Activated B cell treated with CpG ODN at 0.5 μM for 24 hours (primary cell): ENCODE measurements around the gene PTPN6. TPM values are rescaled to one million over a fixed set of nuclear protein-coding genes. Genes with fewer than 3 reads are reported as not detected.

ENCODE experiments used
- ATAC-seq: fragments of 200-7000 bp; cut with Tn5 transposase; one replicate; pipeline ENCODE4 v1.10.0; 2021; ENCODE audit warnings: low read depth, mild to moderate bottlenecking, moderate library complexity
- CTCF ChIA-PET: fragments of 350-600 bp; sonication (Branson Sonifier 250); formaldehyde crosslinking; loops from one replicate; lab custom pipeline; 2021; ENCODE audit warnings: antibody characterized with exemption; lab: Charles Lee
- POLR2A ChIA-PET: fragments of 350-600 bp; sonication (Branson Sonifier 250); formaldehyde crosslinking; loops from one replicate; lab custom pipeline; 2021; ENCODE audit warnings: antibody characterized with exemption; lab: Charles Lee
- DNase-seq: peaks from one replicate; pipeline ENCODE4 v3.0.0; 2022
- H3K27ac Mint-ChIP-seq: one replicate; pipeline ENCODE4 v1.8.0; 2020; ENCODE audit warnings: mixed read lengths
- H3K27me3 Mint-ChIP-seq: one replicate; pipeline ENCODE4 v1.8.0; 2021; ENCODE audit warnings: mixed read lengths
- H3K36me3 Mint-ChIP-seq: one replicate; pipeline ENCODE4 v1.8.0; 2021; ENCODE audit warnings: low read depth, mixed read lengths
- H3K4me1 Mint-ChIP-seq: one replicate; pipeline ENCODE4 v1.8.0; 2021; ENCODE audit warnings: mixed read lengths
- H3K4me3 Mint-ChIP-seq: one replicate; pipeline ENCODE4 v1.8.0; 2020; ENCODE audit warnings: mild to moderate bottlenecking, mixed read lengths
- H3K9me3 Mint-ChIP-seq: one replicate; pipeline ENCODE4 v1.8.0; 2020; ENCODE audit warnings: mixed read lengths
- intact Hi-C: fragments of 100-400 bp; cut with micrococcal nuclease; formaldehyde crosslinking; loops from one replicate; pipeline ENCODE4 v1.15.1; 2024
- total RNA-seq: library from RNA; stranded (reverse); gene quantifications from 2 replicates; pipeline ENCODE4 v1.2.3, GENCODE V29; 2022
- TF ChIP-seq, protein P1 (sequence below): fragments of 200-600 bp; IDR thresholded peaks from one replicate; pipeline ENCODE4 v1.8.0; 2022; ENCODE audit warnings: antibody characterized with exemption, mild to moderate bottlenecking

The PTPN6 gene
- total RNA-seq = 371 and 393 TPM in 2 replicates

GRCh38 chr12:6950811-6951540 lies at the start of gene PTPN6:
PTPN6 (plus strand) TSS chr12:6951356; CDS start chr12:6951513, 157 bp downstream.
- no peaks in the 10 kb centered on the region for H3K27me3 Mint-ChIP-seq
- H3K9me3 Mint-ChIP-seq = no peaks in the 10 kb centered on the region
- ChIA-PET CTCF (interaction anchor here (1.3 to 14.9 kb wide), 3 partner anchors 10 to 81 kb away, joined by 4 to 571 read pairs (median 5); partner anchors contain the start of gene SPSB2), POLR2A (interaction anchor here (0.6 to 24.6 kb wide), 11 partner anchors 8 to 227 kb away, joined by 3 to 1516 read pairs (median 5); partner anchors contain the start of genes C12orf57, COPS7A, PTPN6 and RNU7-1)
- TF ChIP-seq, protein P1, sequence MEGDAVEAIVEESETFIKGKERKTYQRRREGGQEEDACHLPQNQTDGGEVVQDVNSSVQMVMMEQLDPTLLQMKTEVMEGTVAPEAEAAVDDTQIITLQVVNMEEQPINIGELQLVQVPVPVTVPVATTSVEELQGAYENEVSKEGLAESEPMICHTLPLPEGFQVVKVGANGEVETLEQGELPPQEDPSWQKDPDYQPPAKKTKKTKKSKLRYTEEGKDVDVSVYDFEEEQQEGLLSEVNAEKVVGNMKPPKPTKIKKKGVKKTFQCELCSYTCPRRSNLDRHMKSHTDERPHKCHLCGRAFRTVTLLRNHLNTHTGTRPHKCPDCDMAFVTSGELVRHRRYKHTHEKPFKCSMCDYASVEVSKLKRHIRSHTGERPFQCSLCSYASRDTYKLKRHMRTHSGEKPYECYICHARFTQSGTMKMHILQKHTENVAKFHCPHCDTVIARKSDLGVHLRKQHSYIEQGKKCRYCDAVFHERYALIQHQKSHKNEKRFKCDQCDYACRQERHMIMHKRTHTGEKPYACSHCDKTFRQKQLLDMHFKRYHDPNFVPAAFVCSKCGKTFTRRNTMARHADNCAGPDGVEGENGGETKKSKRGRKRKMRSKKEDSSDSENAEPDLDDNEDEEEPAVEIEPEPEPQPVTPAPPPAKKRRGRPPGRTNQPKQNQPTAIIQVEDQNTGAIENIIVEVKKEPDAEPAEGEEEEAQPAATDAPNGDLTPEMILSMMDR = no peak
- H3K4me1 Mint-ChIP-seq = peaks cover 85% of the 10 kb centered on the region
- DNase-seq (peak; percentile 70), ATAC-seq (peak; percentile 62)
- H3K27ac Mint-ChIP-seq = peak within 1 kb of the TSS; percentile 96
- H3K36me3 Mint-ChIP-seq = peaks cover 43% of the 10 kb centered on the region
- intact Hi-C loops = loop anchor here (1.0 to 10.0 kb wide), 4 partner anchors 8 to 526 kb away; partner anchors contain the start of genes LPAR5 and RNU7-1
- peak within 1 kb of the TSS; percentile 99 for H3K4me3 Mint-ChIP-seq

GRCh38 chr12:6902448-6902847 lies 48.7 kb upstream of the PTPN6 start:
- Mint-ChIP-seq H3K27ac (no peak overlapping the region), H3K27me3 (no peaks in the 10 kb centered on the region), H3K4me1 (peaks cover 8% of the 10 kb centered on the region), H3K9me3 (no peaks in the 10 kb centered on the region), H3K36me3 (no peaks in the 10 kb centered on the region), H3K4me3 (no peak overlapping the region)
- DNase-seq = no peak
- ATAC-seq = no peak
- POLR2A ChIA-PET = interaction anchor here (1.3 kb wide), 1 partner anchor 11 kb away, joined by 6 read pairs; no protein-coding TSS in a partner anchor
- TF ChIP-seq, protein P1 = no peak
- intact Hi-C loops = no loop called here
- CTCF ChIA-PET = interaction anchor here (1.0 to 1.1 kb wide), 2 partner anchors 11 to 349 kb away, joined by 3 to 4 read pairs; no protein-coding TSS in a partner anchor

DNA sequence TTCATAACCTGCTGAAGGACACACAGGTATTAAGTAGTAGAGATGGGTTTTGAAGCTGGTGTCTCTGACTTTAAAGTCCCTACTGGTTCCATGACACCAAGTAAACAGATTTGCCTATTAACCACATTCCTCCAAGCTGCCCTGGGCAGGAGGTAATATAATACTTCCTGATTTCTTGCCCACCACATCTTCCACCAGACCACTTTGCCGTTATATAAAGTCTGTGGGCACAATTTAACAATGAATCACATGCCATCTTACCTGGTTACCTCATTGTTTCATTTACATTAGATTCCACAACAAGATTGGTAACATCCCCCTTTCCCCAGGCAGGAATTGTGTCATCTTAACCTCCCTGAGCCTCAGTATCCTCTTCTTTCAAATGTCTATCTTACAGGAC lies 47.4 kb upstream of the PTPN6 start:
- H3K9me3 Mint-ChIP-seq = no peaks in the 10 kb centered on the region
- ChIA-PET CTCF (interaction anchor here (2.2 kb wide), 1 partner anchor 31 kb away, joined by 7 read pairs; the partner anchor contains the start of gene SPSB2), POLR2A (interaction anchor here (0.6 to 3.3 kb wide), 2 partner anchors 12 to 1027 kb away, joined by 5 to 19 read pairs; no protein-coding TSS in a partner anchor)
- TF ChIP-seq, protein P1 = no peak
- peaks cover 8% of the 10 kb centered on the region for H3K4me1 Mint-ChIP-seq
- intact Hi-C loops = loop anchor here (1.0 kb wide), 6 partner anchors 11 to 286 kb away; partner anchors contain the start of genes ENO2, PEX5, SPSB2 and USP5
- no peaks in the 10 kb centered on the region for H3K27me3 Mint-ChIP-seq
- DNase-seq (no peak), ATAC-seq (no peak)
- H3K4me3 Mint-ChIP-seq = no peak overlapping the region
- no peaks in the 10 kb centered on the region for H3K36me3 Mint-ChIP-seq
- no peak overlapping the region for H3K27ac Mint-ChIP-seq

DNA sequence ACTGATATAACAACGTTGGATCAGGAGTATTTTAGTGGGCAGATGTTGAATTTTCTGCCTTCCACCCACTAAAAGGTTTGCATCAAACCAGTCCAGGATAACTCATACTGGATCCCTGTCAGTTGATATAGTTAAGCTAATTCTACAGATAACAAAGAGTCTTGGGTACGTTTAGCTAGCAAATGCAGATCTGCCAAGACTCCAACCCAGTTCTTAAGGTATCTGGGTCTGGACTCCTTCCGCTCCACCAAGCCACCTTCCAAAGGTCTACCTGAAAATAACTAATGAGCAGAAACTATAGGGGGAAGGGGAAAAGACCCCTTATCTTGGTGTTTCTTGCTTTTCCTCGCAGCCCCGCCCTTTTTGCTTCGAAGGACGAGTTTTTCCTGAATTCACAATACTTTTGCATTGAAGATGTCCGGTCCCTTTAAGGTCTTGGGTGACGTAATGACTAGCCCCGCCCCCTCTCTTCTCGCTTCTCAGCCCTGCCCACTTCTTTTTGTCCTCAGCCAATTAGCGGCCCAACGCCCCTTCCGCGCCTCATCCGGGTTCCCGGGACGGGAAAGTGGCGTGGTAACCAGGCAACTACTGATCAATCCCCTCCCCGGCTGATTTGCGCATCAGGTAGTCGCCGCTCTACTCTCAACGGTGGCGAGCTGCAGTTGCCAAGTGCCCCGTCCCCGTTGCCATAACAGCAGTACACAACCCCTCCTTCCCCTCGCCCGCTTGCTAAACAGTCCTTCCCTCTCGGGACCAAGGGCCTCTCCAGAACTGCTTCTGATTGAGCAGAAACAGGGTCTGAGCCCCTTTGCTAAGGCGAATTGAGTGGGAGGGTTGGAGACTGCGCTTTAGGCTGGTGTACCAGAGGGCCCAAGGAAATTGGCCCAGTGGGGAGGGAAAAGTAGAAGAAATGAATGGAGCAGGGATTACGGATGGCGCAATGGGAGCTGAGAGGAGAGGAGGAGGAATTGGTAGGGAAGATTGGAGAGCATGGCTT lies 46.6 kb upstream of the PTPN6 start, which contains the start of gene LRRC23:
TSS of gene LRRC23 (plus strand) at position 543 of the 997 bp plus-strand sequence. CDS start 812 bp downstream, outside the sequence.
- POLR2A ChIA-PET = interaction anchor here (0.6 to 3.3 kb wide), 8 partner anchors 10 to 1026 kb away, joined by 5 to 19 read pairs (median 7); partner anchors contain the start of genes ATN1, ENO2, MLF2 and SPSB2
- Mint-ChIP-seq H3K27me3 (no peaks in the 10 kb centered on the region), H3K4me1 (peaks cover 6% of the 10 kb centered on the region), H3K9me3 (no peaks in the 10 kb centered on the region), H3K4me3 (no peak within 1 kb of the TSS), H3K27ac (no peak within 1 kb of the TSS), H3K36me3 (no peaks in the 10 kb centered on the region)
- intact Hi-C loops = loop anchor here (1.0 kb wide), 6 partner anchors 10 to 285 kb away; partner anchors contain the start of genes ENO2, PEX5, SPSB2 and USP5
- peak; percentile 87 for DNase-seq
- peak; percentile 98 for ATAC-seq
- TF ChIP-seq, protein P1 = no peak
- CTCF ChIA-PET = interaction anchor here (0.7 to 2.2 kb wide), 4 partner anchors 10 to 32 kb away, joined by 3 to 7 read pairs (median 3); partner anchors contain the start of genes ENO2 and SPSB2
